ENCODE results near the gene CEP192. TPM values are rescaled to one million over a fixed set of nuclear protein-coding genes. Genes with fewer than 3 reads are reported as not detected.
A peak's percentile ranks its signal among the peaks of the same experiment; 100 is the strongest.

Gene CEP192
- total and polyA plus RNA-seq, 2 experiments from 2014 or later = 8.4 to 26.3 TPM

- peaks cover 43% of the 10 kb centered on the region for H3K36me3 ChIP-seq
Measured at GRCh38 chr18:13018374-13018773, 27.2 kb downstream of the CEP192 start.

GRCh38 chr18:13019301-13019700 lies 28.1 kb downstream of the CEP192 start:
- H3K4me3 ChIP-seq = no peak overlapping the region
- H3K27ac ChIP-seq = no peak overlapping the region
- H3K4me1 ChIP-seq (ENCODE audit: low read depth) = no peaks in the 10 kb centered on the region
- DNase-seq (ENCODE audit: low read depth in 1 of 2, low spot score in 1 of 2) = no peak
- no peak for TF ChIP-seq CTCF (IDR thresholded peaks at IDR 0.05; ENCODE audit: low read depth, low read length)
- no peaks in the 10 kb centered on the region for H3K27me3 ChIP-seq
- no peaks in the 10 kb centered on the region for H3K9me3 ChIP-seq (ENCODE audit: low read depth)
- peaks cover 43% of the 10 kb centered on the region for H3K36me3 ChIP-seq

More at GRCh38 chr18:13018374-13018773, 27.2 kb downstream of the CEP192 start:
- Histone ChIP-seq H3K27me3 (no peaks in the 10 kb centered on the region), H3K9me3 (ENCODE audit: low read depth) (no peaks in the 10 kb centered on the region), H3K27ac (no peak overlapping the region), H3K4me3 (no peak overlapping the region), H3K4me1 (ENCODE audit: low read depth) (no peaks in the 10 kb centered on the region)
- no peak for TF ChIP-seq CTCF (IDR thresholded peaks at IDR 0.05; ENCODE audit: low read depth, low read length)
- DNase-seq (ENCODE audit: low read depth in 1 of 2, low spot score in 1 of 2) = no peak

- no peak overlapping the region for H3K27ac ChIP-seq
- H3K27me3 ChIP-seq = no peaks in the 10 kb centered on the region
- no peak for TF ChIP-seq CTCF (IDR thresholded peaks at IDR 0.05; ENCODE audit: low read depth, low read length)
- DNase-seq (ENCODE audit: low read depth in 1 of 2, low spot score in 1 of 2) = no peak
- peaks cover 11% of the 10 kb centered on the region for H3K4me1 ChIP-seq (ENCODE audit: low read depth)
- H3K9me3 ChIP-seq (ENCODE audit: low read depth) = no peaks in the 10 kb centered on the region
- peaks cover 26% of the 10 kb centered on the region for H3K36me3 ChIP-seq
- H3K4me3 ChIP-seq = no peak overlapping the region
Measured at GRCh38 chr18:13022644-13023043, 31.5 kb downstream of the CEP192 start.

GRCh38 chr18:13025233-13025632 lies 34.1 kb downstream of the CEP192 start:
- H3K27me3 ChIP-seq = no peaks in the 10 kb centered on the region
- peaks cover 21% of the 10 kb centered on the region for H3K4me1 ChIP-seq (ENCODE audit: low read depth)
- H3K9me3 ChIP-seq (ENCODE audit: low read depth) = no peaks in the 10 kb centered on the region
- peaks cover 11% of the 10 kb centered on the region for H3K36me3 ChIP-seq
- DNase-seq (ENCODE audit: low read depth in 1 of 2, low spot score in 1 of 2) = no peak
- H3K4me3 ChIP-seq = no peak overlapping the region
- TF ChIP-seq CTCF (IDR thresholded peaks at IDR 0.05; ENCODE audit: low read depth, low read length) = no peak
- H3K27ac ChIP-seq = no peak overlapping the region

- TF ChIP-seq CTCF (IDR thresholded peaks at IDR 0.05; ENCODE audit: low read depth, low read length) = no peak
- DNase-seq (ENCODE audit: low read depth in 1 of 2, low spot score in 1 of 2) = no peak
Measured at GRCh38 chr18:13026583-13027270, 35.6 kb downstream of the CEP192 start.

More at GRCh38 chr18:13026583-13027270, 35.6 kb downstream of the CEP192 start:
- Histone ChIP-seq H3K36me3 (peaks cover 12% of the 10 kb centered on the region), H3K27ac (peak overlapping the region; percentile 85), H3K4me3 (no peak overlapping the region), H3K27me3 (no peaks in the 10 kb centered on the region), H3K9me3 (ENCODE audit: low read depth) (no peaks in the 10 kb centered on the region), H3K4me1 (ENCODE audit: low read depth) (peaks cover 21% of the 10 kb centered on the region)
